ENCODE data around the gene HSDL2.

Gene HSDL2

DNA sequence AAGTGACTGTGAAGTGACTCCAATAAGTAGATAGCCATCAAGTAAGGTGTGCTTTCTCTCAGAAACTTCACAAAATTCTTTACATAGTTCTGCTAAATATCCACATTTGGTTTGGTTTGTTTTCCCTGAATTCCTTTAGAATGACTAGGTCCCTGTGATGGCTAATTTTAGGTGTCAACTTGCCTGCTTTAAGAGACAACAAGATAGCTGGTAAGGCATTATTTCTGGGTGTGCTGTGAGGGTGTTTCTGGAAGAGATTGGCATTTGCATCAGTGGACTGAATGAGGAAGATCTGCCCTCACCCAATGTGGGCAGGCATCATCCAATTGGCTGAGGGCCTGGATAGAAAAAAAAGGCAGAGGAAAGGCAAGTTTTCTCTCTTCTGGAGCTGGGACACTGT is 38.2 kb upstream of the HSDL2 start:
- H3K4me3 ChIP-seq (ENCODE audit: low read depth, low read length), result no peak overlapping the region
- no peaks in the 10 kb centered on the region for H3K4me1 ChIP-seq
- H3K27ac ChIP-seq, result no peak overlapping the region
- H3K9ac ChIP-seq, result no peak overlapping the region
- H3K27me3 ChIP-seq (ENCODE audit: control insufficient read depth, insufficient read depth, low read length), result no peaks in the 10 kb centered on the region
- H3K9me3 ChIP-seq (ENCODE audit: control insufficient read depth, low read length), result no peaks in the 10 kb centered on the region
- no peaks in the 10 kb centered on the region for H3K36me3 ChIP-seq (ENCODE audit: control insufficient read depth, insufficient read depth, low read length)
- no peak overlapping the region for H2AFZ ChIP-seq
- TF ChIP-seq CTCF (IDR thresholded peaks at IDR 0.05), result no peak
- no peak overlapping the region for H3K4me2 ChIP-seq (ENCODE audit: low read length)
- H3K79me2 ChIP-seq, result no peaks in the 10 kb centered on the region

GRCh38 chr9:112348257-112349007 is 31.5 kb upstream of the HSDL2 start:
- H3K27ac ChIP-seq, result no peak overlapping the region
- no peaks in the 10 kb centered on the region for H3K36me3 ChIP-seq (ENCODE audit: control insufficient read depth, insufficient read depth, low read length)
- no peaks in the 10 kb centered on the region for H3K9me3 ChIP-seq (ENCODE audit: control insufficient read depth, low read length)

GRCh38 chr9:112349008-112349333 is 30.9 kb upstream of the HSDL2 start:
- Histone ChIP-seq H3K9ac (no peak overlapping the region), H3K9me3 (ENCODE audit: control insufficient read depth, low read length) (no peaks in the 10 kb centered on the region), H3K79me2 (no peaks in the 10 kb centered on the region), H3K4me3 (ENCODE audit: low read depth, low read length) (peak overlapping the region; percentile 24), H2AFZ (no peak overlapping the region), H3K36me3 (ENCODE audit: control insufficient read depth, insufficient read depth, low read length) (no peaks in the 10 kb centered on the region), H3K27ac (no peak overlapping the region), H3K4me1 (no peaks in the 10 kb centered on the region), H3K27me3 (ENCODE audit: control insufficient read depth, insufficient read depth, low read length) (no peaks in the 10 kb centered on the region), H3K4me2 (ENCODE audit: low read length) (no peak overlapping the region)
- TF ChIP-seq CTCF (IDR thresholded peaks at IDR 0.05), result no peak

More at GRCh38 chr9:112348257-112349007, 31.5 kb upstream of the HSDL2 start:
- no peak overlapping the region for H2AFZ ChIP-seq
- peak overlapping the region; percentile 24 for H3K4me3 ChIP-seq (ENCODE audit: low read depth, low read length)
- H3K4me1 ChIP-seq, result no peaks in the 10 kb centered on the region
- no peaks in the 10 kb centered on the region for H3K79me2 ChIP-seq
- H3K9ac ChIP-seq, result no peak overlapping the region
- no peaks in the 10 kb centered on the region for H3K27me3 ChIP-seq (ENCODE audit: control insufficient read depth, insufficient read depth, low read length)
- TF ChIP-seq CTCF (IDR thresholded peaks at IDR 0.05), result no peak
- H3K4me2 ChIP-seq (ENCODE audit: low read length), result peak overlapping the region; percentile 49

DNA sequence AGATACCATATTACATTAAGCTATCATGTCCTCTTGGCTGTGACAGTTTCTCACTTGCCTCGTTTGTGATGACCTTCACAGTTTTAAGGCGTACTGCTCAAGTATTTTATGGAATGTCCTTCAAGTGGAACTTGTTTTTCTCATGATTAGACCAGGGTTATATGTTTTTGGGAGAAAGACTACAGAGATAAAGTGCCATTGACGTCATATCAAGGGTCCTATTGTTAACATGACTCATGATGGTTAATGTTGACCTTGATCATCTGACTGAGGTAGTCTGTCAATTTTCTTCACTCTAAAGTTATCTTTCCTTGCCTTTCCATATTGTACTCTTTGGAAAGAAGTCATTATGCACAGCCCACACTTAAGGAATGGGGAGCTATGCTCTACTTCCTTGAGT is 28.7 kb upstream of the HSDL2 start:
- Histone ChIP-seq H3K79me2 (no peaks in the 10 kb centered on the region), H3K9ac (no peak overlapping the region), H3K9me3 (ENCODE audit: control insufficient read depth, low read length) (no peaks in the 10 kb centered on the region), H2AFZ (no peak overlapping the region), H3K36me3 (ENCODE audit: control insufficient read depth, insufficient read depth, low read length) (no peaks in the 10 kb centered on the region), H3K4me3 (ENCODE audit: low read depth, low read length) (no peak overlapping the region), H3K27me3 (ENCODE audit: control insufficient read depth, insufficient read depth, low read length) (no peaks in the 10 kb centered on the region), H3K27ac (no peak overlapping the region), H3K4me2 (ENCODE audit: low read length) (no peak overlapping the region), H3K4me1 (peaks cover 3% of the 10 kb centered on the region)
- TF ChIP-seq CTCF (IDR thresholded peaks at IDR 0.05), result no peak

- no peaks in the 10 kb centered on the region for H3K36me3 ChIP-seq (ENCODE audit: control insufficient read depth, insufficient read depth, low read length)
- TF ChIP-seq CTCF (IDR thresholded peaks at IDR 0.05), result no peak
- H3K79me2 ChIP-seq, result no peaks in the 10 kb centered on the region
- no peak overlapping the region for H3K27ac ChIP-seq
- no peaks in the 10 kb centered on the region for H3K9me3 ChIP-seq (ENCODE audit: control insufficient read depth, low read length)
- no peak overlapping the region for H3K9ac ChIP-seq
- no peak overlapping the region for H3K4me2 ChIP-seq (ENCODE audit: low read length)
- no peaks in the 10 kb centered on the region for H3K27me3 ChIP-seq (ENCODE audit: control insufficient read depth, insufficient read depth, low read length)
- H2AFZ ChIP-seq, result no peak overlapping the region
- H3K4me1 ChIP-seq, result peaks cover 3% of the 10 kb centered on the region
- no peak overlapping the region for H3K4me3 ChIP-seq (ENCODE audit: low read depth, low read length)
Observed at GRCh38 chr9:112352209-112352608, 27.7 kb upstream of the HSDL2 start.
